HepG2 (cell line): ENCODE results near the gene STK32C. TPM values are rescaled to one million over a fixed set of nuclear protein-coding genes. Genes with fewer than 3 reads are reported as not detected.
A peak's percentile ranks its signal among the peaks of the same experiment; 100 is the strongest.

ENCODE experiments used
- HNRNPUL1 ChIP-seq: fragments of 200-400 bp; formaldehyde crosslinking; IDR thresholded peaks from 2 replicates; pipeline ENCODE4 v1.6.1; 2017; ENCODE audit warnings: low read depth, mild to moderate bottlenecking, low read length, moderate library complexity
- HOXA5 ChIP-seq: sonication (generic); formaldehyde crosslinking; IDR thresholded peaks from 2 replicates; pipeline ENCODE4 v1.4.0; 2020; ENCODE audit warnings: missing genetic modification reagents
- NR2F2 ChIP-seq: IDR thresholded peaks from 2 replicates; pipeline ENCODE4 v1.6.1; 2012; ENCODE audit warnings: low read depth, inconsistent platforms, borderline replicate concordance
- PHF5A ChIP-seq: IDR thresholded peaks from one replicate; pipeline ENCODE4 v1.6.1; 2018; ENCODE audit warnings: low read depth, missing genetic modification reagents; ENCODE audit not compliant: unreplicated experiment
- TCF12 ChIP-seq, 2 experiments: fragments of 450-650 bp in 1 of 2; sonication (generic) in 1 of 2; formaldehyde crosslinking in 1 of 2; IDR thresholded peaks; 2 replicates each; pipeline versions ENCODE4 v1.6.1 to v1.8.0; 2017 to 2022; ENCODE audit warnings: antibody characterized with exemption in 1 of 2, mild to moderate bottlenecking in 1 of 2, missing genetic modification reagents in 1 of 2, moderate library complexity in 1 of 2
- XBP1 ChIP-seq: sonication (generic); formaldehyde crosslinking; IDR thresholded peaks from 2 replicates; pipeline ENCODE4 v1.5.0; 2020; ENCODE audit warnings: missing genetic modification reagents
- ZNF12 ChIP-seq: sonication (generic); formaldehyde crosslinking; IDR thresholded peaks from 2 replicates; pipeline ENCODE4 v1.5.0; 2020; ENCODE audit warnings: missing genetic modification reagents
- ZNF138 ChIP-seq: sonication (generic); formaldehyde crosslinking; IDR thresholded peaks from 2 replicates; pipeline ENCODE4 v1.5.0; 2020; ENCODE audit warnings: mild to moderate bottlenecking, low read depth, missing genetic modification reagents
- ZNF382 ChIP-seq: sonication (generic); formaldehyde crosslinking; IDR thresholded peaks from 2 replicates; pipeline ENCODE4 v1.5.0; 2020; ENCODE audit warnings: missing genetic modification reagents, mild to moderate bottlenecking, borderline replicate concordance
- ZNF431 ChIP-seq: sonication (generic); formaldehyde crosslinking; IDR thresholded peaks from 2 replicates; pipeline ENCODE4 v1.9.0; 2022; ENCODE audit warnings: missing genetic modification reagents, low read depth, mild to moderate bottlenecking, borderline replicate concordance
- ZNF432 ChIP-seq: sonication (generic); formaldehyde crosslinking; IDR thresholded peaks from 2 replicates; pipeline ENCODE4 v1.5.0; 2020; ENCODE audit warnings: missing genetic modification reagents, mild to moderate bottlenecking, borderline replicate concordance
- ZNF510 ChIP-seq: sonication (generic); formaldehyde crosslinking; IDR thresholded peaks from 2 replicates; pipeline ENCODE4 v1.4.0; 2020; ENCODE audit warnings: low read depth, mild to moderate bottlenecking, missing genetic modification reagents
- ZNF607 ChIP-seq: sonication (generic); formaldehyde crosslinking; IDR thresholded peaks from 2 replicates; pipeline ENCODE4 v1.5.1; 2020; ENCODE audit warnings: missing genetic modification reagents, mild to moderate bottlenecking, borderline replicate concordance
- ZNF891 ChIP-seq: sonication (generic); formaldehyde crosslinking; IDR thresholded peaks from 2 replicates; pipeline ENCODE4 v1.5.0; 2020; ENCODE audit warnings: mild to moderate bottlenecking, missing genetic modification reagents
- polyA plus RNA-seq, 8 experiments: library from polyadenylated mRNA; depleted of rRNA in 3 of 8; stranded (reverse) in 7 of 8; unstranded in 1 of 8; fragments of >200 nt; fragmentation: Illumina TruSeq in 4 of 8; extraction: Trizol in 4 of 8; gene quantifications; 2 replicates each; pipeline versions ENCODE4 v1.2.1 to v1.2.3, GENCODE V29; 2011 to 2016; ENCODE audit warnings: low read depth in 4 of 8, missing spikeins in 1 of 8, mixed read lengths in 1 of 8; ENCODE audit not compliant: insufficient read depth in 1 of 8
- total RNA-seq, 5 experiments: library from RNA; depleted of rRNA; stranded (reverse); fragments of >200 nt; fragmentation: Illumina TruSeq; extraction: Trizol; gene quantifications; 2 replicates each; pipeline ENCODE4 v1.2.3, GENCODE V29; 2016; ENCODE audit warnings: low read depth in 1 of 5
- TF ChIP-seq, protein P1 (sequence below): sonication (generic); formaldehyde crosslinking; IDR thresholded peaks from 2 replicates; pipeline ENCODE4 v1.9.0; 2021; ENCODE audit warnings: missing genetic modification reagents, borderline replicate concordance
- TF ChIP-seq, protein P2 (sequence below): sonication (generic); formaldehyde crosslinking; IDR thresholded peaks from 2 replicates; pipeline ENCODE4 v1.5.1; 2020; ENCODE audit warnings: missing genetic modification reagents, mild to moderate bottlenecking, borderline replicate concordance
- TF ChIP-seq, protein P3 (sequence below): IDR thresholded peaks from 2 replicates; pipeline ENCODE4 v1.6.1; 2018; ENCODE audit warnings: missing genetic modification reagents, mild to moderate bottlenecking, missing compliant biosample characterization
- TF ChIP-seq, protein P4 (sequence below): sonication (generic); formaldehyde crosslinking; IDR thresholded peaks from 2 replicates; pipeline ENCODE4 v1.8.0; 2022; ENCODE audit warnings: mild to moderate bottlenecking, missing genetic modification reagents, borderline replicate concordance
- TF ChIP-seq, protein P5 (sequence below): sonication (generic); formaldehyde crosslinking; IDR thresholded peaks from 2 replicates; pipeline ENCODE4 v1.4.0; 2020; ENCODE audit warnings: missing genetic modification reagents

The STK32C gene
- total and polyA plus RNA-seq, 2 of the 13 experiments (the other 11 are each of a cell fraction or from before 2014, with no cell fraction given) = 10.9 to 19.4 TPM

DNA sequence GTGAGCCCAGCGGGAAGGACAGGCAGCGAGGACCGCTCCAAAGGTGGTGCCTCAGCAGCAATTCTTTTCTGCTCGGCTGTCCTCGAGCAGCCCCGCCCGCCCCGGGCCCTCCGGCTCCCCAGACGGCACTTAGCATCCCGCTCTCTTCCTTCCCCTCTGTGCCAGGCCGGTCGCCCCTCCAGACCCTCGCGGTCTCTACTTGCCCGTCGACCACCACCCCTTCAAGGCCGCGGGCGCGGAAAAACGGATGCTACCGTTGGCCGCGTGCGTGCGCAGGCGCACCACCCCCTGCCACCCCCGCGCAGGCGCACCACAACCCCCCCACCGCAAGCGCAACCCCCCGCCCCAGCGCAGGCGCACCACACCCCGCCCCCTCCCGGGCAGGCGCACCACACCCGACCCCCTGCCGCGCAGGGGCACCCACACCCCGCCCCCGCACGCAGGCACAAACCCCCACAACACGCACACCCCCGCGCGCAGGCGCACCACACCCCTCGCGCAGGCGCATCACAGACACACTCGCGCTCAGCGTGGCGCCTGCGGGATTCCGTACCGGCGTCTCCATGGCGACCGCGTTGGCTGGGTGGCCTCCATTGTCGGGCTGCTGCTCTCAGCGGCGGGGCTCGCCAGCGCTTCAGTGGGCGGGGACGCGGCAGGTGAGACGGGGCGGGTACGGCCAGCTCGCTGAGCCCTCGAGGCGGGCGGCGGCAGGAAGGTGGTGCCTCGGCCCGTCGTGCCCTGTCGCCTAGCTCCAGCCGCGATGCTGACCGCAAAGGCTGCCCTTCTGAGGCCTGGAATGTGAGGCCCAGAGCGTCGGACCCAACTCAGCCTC, 24.1 kb upstream of the STK32C start, which contains the start of gene LRRC27 (continued):
- TF ChIP-seq, protein P1, sequence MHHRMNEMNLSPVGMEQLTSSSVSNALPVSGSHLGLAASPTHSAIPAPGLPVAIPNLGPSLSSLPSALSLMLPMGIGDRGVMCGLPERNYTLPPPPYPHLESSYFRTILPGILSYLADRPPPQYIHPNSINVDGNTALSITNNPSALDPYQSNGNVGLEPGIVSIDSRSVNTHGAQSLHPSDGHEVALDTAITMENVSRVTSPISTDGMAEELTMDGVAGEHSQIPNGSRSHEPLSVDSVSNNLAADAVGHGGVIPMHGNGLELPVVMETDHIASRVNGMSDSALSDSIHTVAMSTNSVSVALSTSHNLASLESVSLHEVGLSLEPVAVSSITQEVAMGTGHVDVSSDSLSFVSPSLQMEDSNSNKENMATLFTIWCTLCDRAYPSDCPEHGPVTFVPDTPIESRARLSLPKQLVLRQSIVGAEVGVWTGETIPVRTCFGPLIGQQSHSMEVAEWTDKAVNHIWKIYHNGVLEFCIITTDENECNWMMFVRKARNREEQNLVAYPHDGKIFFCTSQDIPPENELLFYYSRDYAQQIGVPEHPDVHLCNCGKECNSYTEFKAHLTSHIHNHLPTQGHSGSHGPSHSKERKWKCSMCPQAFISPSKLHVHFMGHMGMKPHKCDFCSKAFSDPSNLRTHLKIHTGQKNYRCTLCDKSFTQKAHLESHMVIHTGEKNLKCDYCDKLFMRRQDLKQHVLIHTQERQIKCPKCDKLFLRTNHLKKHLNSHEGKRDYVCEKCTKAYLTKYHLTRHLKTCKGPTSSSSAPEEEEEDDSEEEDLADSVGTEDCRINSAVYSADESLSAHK (CRISPR knock-in tag) = no peak
- TF ChIP-seq ZNF431 (CRISPR knock-in tag) (no peak), ZNF432 (CRISPR knock-in tag) (no peak), ZNF607 (0 out of 2 replicates have a peak, but pooled peaks have one; percentile 35), TCF12 (IDR thresholded peaks at IDR 0.05) (no peak), TCF12 (CRISPR knock-in tag; IDR thresholded peaks at IDR 0.05) (peak; percentile 67; the same call in 1 of the 2 replicates), ZNF382 (CRISPR knock-in tag) (no peak), ZNF510 (CRISPR knock-in tag) (no peak), ZNF138 (CRISPR knock-in tag) (peak; percentile 73; the same call in 1 of the 2 replicates), ZNF891 (CRISPR knock-in tag) (peak; percentile 59), ZNF12 (CRISPR knock-in tag) (no peak; the same call in 1 of the 2 replicates), NR2F2 (no peak), HNRNPUL1 (no peak), HOXA5 (CRISPR knock-in tag) (no peak), PHF5A (peak; percentile 83), XBP1 (CRISPR knock-in tag) (0 out of 2 replicates have a peak, but pooled peaks have one; percentile 38)
- TF ChIP-seq, protein P2, sequence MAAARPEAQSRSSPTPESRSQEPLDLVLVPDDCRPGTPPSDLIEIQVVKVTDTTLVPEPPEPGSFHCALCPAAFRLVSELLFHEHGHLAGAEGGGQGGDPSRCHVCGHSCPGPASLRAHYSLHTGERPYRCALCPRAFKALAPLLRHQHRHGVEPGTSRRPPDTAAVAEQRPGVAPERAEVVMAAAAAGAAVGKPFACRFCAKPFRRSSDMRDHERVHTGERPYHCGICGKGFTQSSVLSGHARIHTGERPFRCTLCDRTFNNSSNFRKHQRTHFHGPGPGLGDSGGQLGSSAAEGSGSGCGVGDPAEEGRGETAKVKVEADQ (CRISPR knock-in tag) = no peak
- TF ChIP-seq, protein P3, sequence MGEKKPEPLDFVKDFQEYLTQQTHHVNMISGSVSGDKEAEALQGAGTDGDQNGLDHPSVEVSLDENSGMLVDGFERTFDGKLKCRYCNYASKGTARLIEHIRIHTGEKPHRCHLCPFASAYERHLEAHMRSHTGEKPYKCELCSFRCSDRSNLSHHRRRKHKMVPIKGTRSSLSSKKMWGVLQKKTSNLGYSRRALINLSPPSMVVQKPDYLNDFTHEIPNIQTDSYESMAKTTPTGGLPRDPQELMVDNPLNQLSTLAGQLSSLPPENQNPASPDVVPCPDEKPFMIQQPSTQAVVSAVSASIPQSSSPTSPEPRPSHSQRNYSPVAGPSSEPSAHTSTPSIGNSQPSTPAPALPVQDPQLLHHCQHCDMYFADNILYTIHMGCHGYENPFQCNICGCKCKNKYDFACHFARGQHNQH (CRISPR knock-in tag) = peak; percentile 73; the same call in 1 of the 2 replicates
- TF ChIP-seq, protein P4, sequence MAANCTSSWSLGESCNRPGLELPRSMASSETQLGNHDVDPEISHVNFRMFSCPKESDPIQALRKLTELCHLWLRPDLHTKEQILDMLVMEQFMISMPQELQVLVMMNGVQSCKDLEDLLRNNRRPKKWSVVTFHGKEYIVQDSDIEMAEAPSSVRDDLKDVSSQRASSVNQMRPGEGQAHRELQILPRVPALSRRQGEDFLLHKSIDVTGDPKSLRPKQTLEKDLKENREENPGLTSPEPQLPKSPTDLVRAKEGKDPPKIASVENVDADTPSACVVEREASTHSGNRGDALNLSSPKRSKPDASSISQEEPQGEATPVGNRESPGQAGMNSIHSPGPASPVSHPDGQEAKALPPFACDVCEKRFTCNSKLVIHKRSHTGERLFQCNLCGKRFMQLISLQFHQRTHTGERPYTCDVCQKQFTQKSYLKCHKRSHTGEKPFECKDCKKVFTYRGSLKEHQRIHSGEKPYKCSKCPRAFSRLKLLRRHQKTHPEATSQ (CRISPR knock-in tag) = no peak
- TF ChIP-seq, protein P5, sequence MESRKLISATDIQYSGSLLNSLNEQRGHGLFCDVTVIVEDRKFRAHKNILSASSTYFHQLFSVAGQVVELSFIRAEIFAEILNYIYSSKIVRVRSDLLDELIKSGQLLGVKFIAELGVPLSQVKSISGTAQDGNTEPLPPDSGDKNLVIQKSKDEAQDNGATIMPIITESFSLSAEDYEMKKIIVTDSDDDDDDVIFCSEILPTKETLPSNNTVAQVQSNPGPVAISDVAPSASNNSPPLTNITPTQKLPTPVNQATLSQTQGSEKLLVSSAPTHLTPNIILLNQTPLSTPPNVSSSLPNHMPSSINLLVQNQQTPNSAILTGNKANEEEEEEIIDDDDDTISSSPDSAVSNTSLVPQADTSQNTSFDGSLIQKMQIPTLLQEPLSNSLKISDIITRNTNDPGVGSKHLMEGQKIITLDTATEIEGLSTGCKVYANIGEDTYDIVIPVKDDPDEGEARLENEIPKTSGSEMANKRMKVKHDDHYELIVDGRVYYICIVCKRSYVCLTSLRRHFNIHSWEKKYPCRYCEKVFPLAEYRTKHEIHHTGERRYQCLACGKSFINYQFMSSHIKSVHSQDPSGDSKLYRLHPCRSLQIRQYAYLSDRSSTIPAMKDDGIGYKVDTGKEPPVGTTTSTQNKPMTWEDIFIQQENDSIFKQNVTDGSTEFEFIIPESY = no peak
